ENCODE measurements around the gene CHRM2.

GRCh38 chr7:137007001-137007694, 138.7 kb downstream of the CHRM2 start:
- TF ChIP-seq CTCF (optimal IDR thresholded peaks at IDR 0.05 in 1 of 3, IDR thresholded peaks at IDR 0.05 in 1 of 3, conservative IDR thresholded peaks at IDR 0.05 in 1 of 3; ENCODE audit: extremely low read depth in 1 of 3, insufficient read depth in 2 of 3, low read length in 3 of 3) (no peak), EZH2 (IDR thresholded peaks at IDR 0.05; ENCODE audit: low read length) (no peak)
